Measurements from ENCODE around the gene CCDC28B. TPM values are rescaled to one million over a fixed set of nuclear protein-coding genes. Genes with fewer than 3 reads are reported as not detected.

The CCDC28B gene
- total RNA-seq, 5 donors from 2014 or later (not counting 1 experiment from before 2014, with no cell fraction given) = 6.5 to 9.0 (median 6.8) TPM

GRCh38 chr1:32170991-32171390 lies 29.4 kb upstream of the CCDC28B start:
- no peaks in the 10 kb centered on the region for H3K9me3 ChIP-seq
- H3K27me3 ChIP-seq (replicated peaks in 1 of 2; ENCODE audit: control insufficient read depth in 2 of 2, extremely low read depth in 1 of 2, insufficient read depth in 2 of 2, low read length in 1 of 2) = no peaks in the 10 kb centered on the region
- no CpG with 5 or more reads among the region's 4 CpGs for WGBS (ENCODE audit: insufficient coverage)
- Mint-ChIP-seq H3K27me3 (no peaks in the 10 kb centered on the region), H3K27ac (no peak overlapping the region), H3K36me3 (peaks cover 55% of the 10 kb centered on the region), H3K4me3 (no peak overlapping the region), H3K4me1 (peaks cover 12 to 13% (median 12%) of the 10 kb centered on the region in 3 donors), H3K9me3 (no peaks in the 10 kb centered on the region)
- POLR2A ChIA-PET = no interaction called here
- no peak for DNase-seq
- no peak overlapping the region for H3K4me3 ChIP-seq (ENCODE audit: control insufficient read depth in 1 of 2, extremely low read depth in 1 of 2, low read length in 1 of 2)
- H3K27ac ChIP-seq (ENCODE audit: low read length) = no peak overlapping the region
- ATAC-seq (replicated peaks in 1 of 4) = no peak
- peaks cover 3 to 10% of the 10 kb centered on the region in 2 experiments for H3K4me1 ChIP-seq (ENCODE audit: control insufficient read depth in 1 of 2, extremely low read depth in 1 of 2, insufficient read depth in 2 of 2, low read length in 2 of 2)
- H3K36me3 ChIP-seq (ENCODE audit: control insufficient read depth in 2 of 2, extremely low read depth in 1 of 2, insufficient read depth in 1 of 2, low read length in 1 of 2) = peaks cover 18 to 67% of the 10 kb centered on the region in 2 donors
- CTCF ChIA-PET = no interaction called here

- no peaks in the 10 kb centered on the region for H3K9me3 Mint-ChIP-seq
- ATAC-seq (replicated peaks in 1 of 4) (no peak), DNase-seq (no peak)
- peaks cover 12 to 13% (median 12%) of the 10 kb centered on the region in 3 donors for H3K4me1 Mint-ChIP-seq
- no peaks in the 10 kb centered on the region for H3K27me3 Mint-ChIP-seq
- H3K27ac Mint-ChIP-seq = peak overlapping the region in 1 of 2 donors; percentile 21
- H3K4me3 Mint-ChIP-seq = no peak overlapping the region
- Histone ChIP-seq H3K4me1 (ENCODE audit: control insufficient read depth in 1 of 2, extremely low read depth in 1 of 2, insufficient read depth in 2 of 2, low read length in 2 of 2) (peaks cover 3 to 10% of the 10 kb centered on the region in 2 experiments), H3K36me3 (ENCODE audit: control insufficient read depth in 2 of 2, extremely low read depth in 1 of 2, insufficient read depth in 1 of 2, low read length in 1 of 2) (peaks cover 18 to 54% of the 10 kb centered on the region in 2 donors), H3K27me3 (replicated peaks in 1 of 2; ENCODE audit: control insufficient read depth in 2 of 2, extremely low read depth in 1 of 2, insufficient read depth in 2 of 2, low read length in 1 of 2) (no peaks in the 10 kb centered on the region), H3K9me3 (no peaks in the 10 kb centered on the region), H3K27ac (ENCODE audit: low read length) (no peak overlapping the region), H3K4me3 (ENCODE audit: control insufficient read depth in 1 of 2, extremely low read depth in 1 of 2, low read length in 1 of 2) (no peak overlapping the region)
- peaks cover 47% of the 10 kb centered on the region for H3K36me3 Mint-ChIP-seq
- CTCF ChIA-PET = interaction anchor here in 1 of 2 donors (0.7 kb wide), 2 partner anchors 61 to 193 kb away, joined by 3 to 4 read pairs; no protein-coding TSS in a partner anchor
- WGBS (ENCODE audit: insufficient coverage) = no CpG with 5 or more reads among the region's 1 CpG
- POLR2A ChIA-PET = interaction anchor here (0.6 kb wide), 4 partner anchors 11 to 604 kb away, joined by 3 to 9 read pairs (median 4); no protein-coding TSS in a partner anchor
Measured at GRCh38 chr1:32172621-32173245, 27.7 kb upstream of the CCDC28B start.

GRCh38 chr1:32178380-32179192 lies 21.8 kb upstream of the CCDC28B start:
- WGBS (ENCODE audit: insufficient coverage) = 73% methylated on average over 3 of the region's 7 CpGs
- H3K36me3 Mint-ChIP-seq = peaks cover 18% of the 10 kb centered on the region

GRCh38 chr1:32179193-32179442 lies 21.3 kb upstream of the CCDC28B start:
- ATAC-seq (replicated peaks in 1 of 4) (no peak), DNase-seq (no peak)
- peak overlapping the region; percentile 94 to 95 for H3K27ac Mint-ChIP-seq
- H3K27me3 Mint-ChIP-seq = no peaks in the 10 kb centered on the region
- WGBS (ENCODE audit: insufficient coverage) = 22% methylated on average over 7 of the region's 7 CpGs
- CTCF ChIA-PET = interaction anchor here (0.5 to 0.6 kb wide), 2 partner anchors 70 to 748 kb away, joined by 3 to 4 read pairs; no protein-coding TSS in a partner anchor
- POLR2A ChIA-PET = interaction anchor here (0.6 to 1.0 kb wide), 4 partner anchors 71 to 157 kb away, joined by 3 to 17 read pairs (median 4); partner anchors contain the start of genes KPNA6 (in 1 of the 2) and MARCKSL1 (in 1 of the 2)
- H3K9me3 Mint-ChIP-seq = no peaks in the 10 kb centered on the region
- H3K27me3 ChIP-seq (replicated peaks in 1 of 2; ENCODE audit: control insufficient read depth in 2 of 2, extremely low read depth in 1 of 2, insufficient read depth in 2 of 2, low read length in 1 of 2) = no peaks in the 10 kb centered on the region
- H3K4me1 ChIP-seq (ENCODE audit: control insufficient read depth in 1 of 2, extremely low read depth in 1 of 2, insufficient read depth in 2 of 2, low read length in 2 of 2) = peaks cover 7 to 35% of the 10 kb centered on the region in 2 experiments
- peak overlapping the region; percentile 65 for H3K27ac ChIP-seq (ENCODE audit: low read length)
- peak overlapping the region; percentile 58 to 91 for H3K4me3 ChIP-seq (ENCODE audit: control insufficient read depth in 1 of 2, extremely low read depth in 1 of 2, low read length in 1 of 2)
- peak overlapping the region; percentile 87 to 93 (median 90) for H3K4me3 Mint-ChIP-seq
- peaks cover 34 to 40% (median 36%) of the 10 kb centered on the region in 3 donors for H3K4me1 Mint-ChIP-seq
- H3K9me3 ChIP-seq = no peaks in the 10 kb centered on the region
- H3K36me3 Mint-ChIP-seq = peaks cover 22% of the 10 kb centered on the region
- peaks cover 8 to 18% of the 10 kb centered on the region in 2 donors for H3K36me3 ChIP-seq (ENCODE audit: control insufficient read depth in 2 of 2, extremely low read depth in 1 of 2, insufficient read depth in 1 of 2, low read length in 1 of 2)

More at GRCh38 chr1:32178380-32179192, 21.8 kb upstream of the CCDC28B start:
- Histone ChIP-seq H3K36me3 (ENCODE audit: control insufficient read depth in 2 of 2, extremely low read depth in 1 of 2, insufficient read depth in 1 of 2, low read length in 1 of 2) (peaks cover 4 to 15% of the 10 kb centered on the region in 2 donors), H3K4me3 (ENCODE audit: control insufficient read depth in 1 of 2, extremely low read depth in 1 of 2, low read length in 1 of 2) (peak overlapping the region in 1 of 2 donors; percentile 91), H3K27ac (ENCODE audit: low read length) (peak overlapping the region; percentile 65), H3K9me3 (no peaks in the 10 kb centered on the region), H3K27me3 (replicated peaks in 1 of 2; ENCODE audit: control insufficient read depth in 2 of 2, extremely low read depth in 1 of 2, insufficient read depth in 2 of 2, low read length in 1 of 2) (no peaks in the 10 kb centered on the region), H3K4me1 (ENCODE audit: control insufficient read depth in 1 of 2, extremely low read depth in 1 of 2, insufficient read depth in 2 of 2, low read length in 2 of 2) (peaks cover 7 to 35% of the 10 kb centered on the region in 2 experiments)
- Mint-ChIP-seq H3K4me3 (peak overlapping the region; percentile 87 to 93 (median 90)), H3K27ac (peak overlapping the region; percentile 94 to 95), H3K27me3 (no peaks in the 10 kb centered on the region), H3K4me1 (peaks cover 31 to 37% (median 32%) of the 10 kb centered on the region in 3 donors), H3K9me3 (no peaks in the 10 kb centered on the region)
- POLR2A ChIA-PET = interaction anchor here (0.6 to 1.0 kb wide), 4 partner anchors 70 to 158 kb away, joined by 3 to 17 read pairs (median 4); partner anchors contain the start of genes KPNA6 (in 1 of the 2) and MARCKSL1 (in 1 of the 2)
- ATAC-seq (replicated peaks in 1 of 4) = no peak
- no peak for DNase-seq
- CTCF ChIA-PET = no interaction called here

GRCh38 chr1:32179443-32180185 lies 20.8 kb upstream of the CCDC28B start, which contains the start of gene TXLNA:
Gene TXLNA, plus strand, starts transcription at chr1:32179675. Its CDS starts 671 bp downstream, at chr1:32180346.
- ATAC-seq (replicated peaks in 1 of 4) (peak; percentile 89 to 92 (median 90)), DNase-seq (peak; percentile 56 to 91 (median 78))
- H3K4me3 Mint-ChIP-seq = peak within 1 kb of the TSS; percentile 87 to 93 (median 90)
- H3K27me3 ChIP-seq (replicated peaks in 1 of 2; ENCODE audit: control insufficient read depth in 2 of 2, extremely low read depth in 1 of 2, insufficient read depth in 2 of 2, low read length in 1 of 2) = no peaks in the 10 kb centered on the region
- ChIA-PET CTCF (interaction anchor here (0.5 to 0.6 kb wide), 2 partner anchors 69 to 748 kb away, joined by 3 to 4 read pairs; no protein-coding TSS in a partner anchor), POLR2A (interaction anchor here (0.6 to 1.0 kb wide), 5 partner anchors 71 to 210 kb away, joined by 3 to 17 read pairs (median 3); partner anchors contain the start of genes KPNA6 (in 1 of the 2) and MARCKSL1 (in 1 of the 2))
- H3K4me1 ChIP-seq (ENCODE audit: control insufficient read depth in 1 of 2, extremely low read depth in 1 of 2, insufficient read depth in 2 of 2, low read length in 2 of 2) = peaks cover 7 to 37% of the 10 kb centered on the region in 2 experiments
- H3K4me3 ChIP-seq (ENCODE audit: control insufficient read depth in 1 of 2, extremely low read depth in 1 of 2, low read length in 1 of 2) = peak within 1 kb of the TSS; percentile 86 to 91
- peaks cover 23% of the 10 kb centered on the region for H3K36me3 Mint-ChIP-seq
- H3K27ac ChIP-seq (ENCODE audit: low read length) = peak within 1 kb of the TSS; percentile 65
- no peaks in the 10 kb centered on the region for H3K9me3 ChIP-seq
- peaks cover 39 to 44% (median 41%) of the 10 kb centered on the region in 3 donors for H3K4me1 Mint-ChIP-seq
- peaks cover 12 to 23% of the 10 kb centered on the region in 2 donors for H3K36me3 ChIP-seq (ENCODE audit: control insufficient read depth in 2 of 2, extremely low read depth in 1 of 2, insufficient read depth in 1 of 2, low read length in 1 of 2)
- H3K9me3 Mint-ChIP-seq = no peaks in the 10 kb centered on the region
- whole genome bisulfite sequencing (ENCODE audit: insufficient coverage) = under 1% methylated on average over 76 of the region's 79 CpGs
- H3K27ac Mint-ChIP-seq = peak within 1 kb of the TSS; percentile 94 to 95
- H3K27me3 Mint-ChIP-seq = no peaks in the 10 kb centered on the region
